HEK293 (cell line): Measurements from ENCODE around the gene NFATC1.

Experiments used
- YY1 ChIP-seq: fragments of 450-650 bp; formaldehyde crosslinking; IDR thresholded peaks from 2 replicates; pipeline ENCODE4 v1.5.1; 2018; ENCODE audit warnings: missing biosample characterization, missing genetic modification characterization
- ZNF549 ChIP-seq: fragments of 450-650 bp; IDR thresholded peaks from 2 replicates; pipeline ENCODE4 v1.5.1; 2018; ENCODE audit warnings: missing biosample characterization, missing genetic modification characterization, mild to moderate bottlenecking, inconsistent platforms, moderate library complexity
- TF ChIP-seq, protein P1 (sequence below): fragments of 450-650 bp; formaldehyde crosslinking; IDR thresholded peaks from 2 replicates; pipeline ENCODE4 v1.5.1; 2016; ENCODE audit warnings: missing biosample characterization, missing genetic modification characterization

GRCh38 chr18:79501006-79501405, 105.3 kb downstream of the NFATC1 start:
- no peak for TF ChIP-seq YY1
- no peak for TF ChIP-seq ZNF549
- TF ChIP-seq, protein P1, sequence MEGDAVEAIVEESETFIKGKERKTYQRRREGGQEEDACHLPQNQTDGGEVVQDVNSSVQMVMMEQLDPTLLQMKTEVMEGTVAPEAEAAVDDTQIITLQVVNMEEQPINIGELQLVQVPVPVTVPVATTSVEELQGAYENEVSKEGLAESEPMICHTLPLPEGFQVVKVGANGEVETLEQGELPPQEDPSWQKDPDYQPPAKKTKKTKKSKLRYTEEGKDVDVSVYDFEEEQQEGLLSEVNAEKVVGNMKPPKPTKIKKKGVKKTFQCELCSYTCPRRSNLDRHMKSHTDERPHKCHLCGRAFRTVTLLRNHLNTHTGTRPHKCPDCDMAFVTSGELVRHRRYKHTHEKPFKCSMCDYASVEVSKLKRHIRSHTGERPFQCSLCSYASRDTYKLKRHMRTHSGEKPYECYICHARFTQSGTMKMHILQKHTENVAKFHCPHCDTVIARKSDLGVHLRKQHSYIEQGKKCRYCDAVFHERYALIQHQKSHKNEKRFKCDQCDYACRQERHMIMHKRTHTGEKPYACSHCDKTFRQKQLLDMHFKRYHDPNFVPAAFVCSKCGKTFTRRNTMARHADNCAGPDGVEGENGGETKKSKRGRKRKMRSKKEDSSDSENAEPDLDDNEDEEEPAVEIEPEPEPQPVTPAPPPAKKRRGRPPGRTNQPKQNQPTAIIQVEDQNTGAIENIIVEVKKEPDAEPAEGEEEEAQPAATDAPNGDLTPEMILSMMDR (tag by site-specific recombination) = no peak
